Uterus (tissue), 2 donors: ENCODE data around the gene ALAS1.

Experiments
- CTCF ChIP-seq, 4 experiments: fragments of 200-600 bp in 2 of 4; fragments of 450-650 bp in 2 of 4; sonication (generic) in 2 of 4; IDR thresholded peaks; one replicate each; pipeline ENCODE4 v1.5.1; 2016 to 2019; ENCODE audit warnings: antibody characterized with exemption in 4 of 4, mild to moderate bottlenecking in 2 of 4, moderate library complexity in 1 of 4
- POLR2A ChIP-seq, 2 donors: fragments of 450-650 bp; IDR thresholded peaks; one replicate each; pipeline ENCODE4 v1.6.1; 2016; ENCODE audit warnings: antibody characterized with exemption in 2 of 2, mild to moderate bottlenecking in 1 of 2, moderate library complexity in 1 of 2

- TF ChIP-seq CTCF (IDR thresholded peaks at IDR 0.05) (no peak), POLR2A (IDR thresholded peaks at IDR 0.05) (no peak)
Measured at GRCh38 chr3:52228751-52229291, 30.9 kb downstream of the ALAS1 start.
